Ascending aorta (tissue), 2 donors: ENCODE data around the gene PDZRN4. TPM values are rescaled to one million over a fixed set of nuclear protein-coding genes. Genes with fewer than 3 reads are reported as not detected.

Source experiments
- DNase-seq, 2 donors: peaks; one replicate each; pipeline ENCODE4 v3.0.0-alpha.2; 2019; ENCODE audit warnings: low spot score in 2 of 2
- H3K27ac ChIP-seq, 2 donors: fragments of 200-600 bp; sonication (generic); one replicate each; pipeline ENCODE4 v1.5.1; 2016 to 2017; ENCODE audit warnings: mild to moderate bottlenecking in 1 of 2
- H3K27me3 ChIP-seq: fragments of 200-600 bp; sonication (generic); one replicate; pipeline ENCODE4 v1.5.1; 2017
- H3K36me3 ChIP-seq, 2 donors: fragments of 200-600 bp; sonication (generic); one replicate each; pipeline ENCODE4 v1.5.1; 2016
- H3K4me1 ChIP-seq, 2 donors: fragments of 200-600 bp; sonication (generic); one replicate each; pipeline ENCODE4 v1.5.1; 2016 to 2017; ENCODE audit warnings: mild to moderate bottlenecking in 1 of 2
- H3K4me3 ChIP-seq, 2 donors: fragments of 200-600 bp; sonication (generic); one replicate each; pipeline ENCODE4 v1.5.1; 2016 to 2017; ENCODE audit warnings: mild to moderate bottlenecking in 1 of 2
- H3K9me3 ChIP-seq, 2 donors: fragments of 200-600 bp; sonication (generic); one replicate each; pipeline ENCODE4 v1.5.1; 2016
- CTCF ChIP-seq, 3 experiments: fragments of 200-600 bp in 2 of 3; fragments of 450-650 bp in 1 of 3; sonication (generic) in 2 of 3; IDR thresholded peaks; one replicate each; pipeline ENCODE4 v1.5.1; 2016 to 2019; ENCODE audit warnings: antibody characterized with exemption in 3 of 3, mild to moderate bottlenecking in 1 of 3, moderate library complexity in 1 of 3
- intact Hi-C: fragments of 100-400 bp; cut with DNase I; formaldehyde crosslinking; loops from one replicate; pipeline ENCODE4 v1.15.1; 2023
- total RNA-seq: library from RNA; depleted of rRNA; stranded (reverse); fragments of >200 nt; gene quantifications from one replicate; pipeline ENCODE4 v1.1.0, GENCODE V29; 2016

The PDZRN4 gene
- total RNA-seq, 1 donor from 2014 or later: 1.3 TPM

DNA sequence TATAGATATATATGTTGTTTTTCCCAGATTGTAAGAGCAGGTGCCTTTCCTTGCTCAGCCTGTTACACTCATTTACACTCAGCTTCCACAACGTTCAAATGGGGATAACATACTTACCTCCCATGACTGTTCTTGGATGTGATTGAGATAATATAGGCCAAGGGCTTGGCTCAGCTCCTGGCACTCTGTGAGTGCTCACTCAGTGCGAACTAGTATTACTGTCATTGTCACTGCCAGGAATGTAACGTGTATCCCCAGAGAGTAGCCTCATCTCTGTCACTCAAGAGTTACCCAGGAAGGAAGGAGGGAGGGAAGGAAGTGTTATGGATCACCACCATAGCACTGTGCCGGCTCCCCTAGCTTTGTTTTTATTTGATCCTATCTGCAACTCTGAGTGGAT, 307.9 kb downstream of the PDZRN4 start:
- Histone ChIP-seq H3K27me3 (no peaks in the 10 kb centered on the region), H3K4me3 (no peak overlapping the region), H3K4me1 (no peaks in the 10 kb centered on the region), H3K36me3 (no peaks in the 10 kb centered on the region), H3K27ac (no peak overlapping the region), H3K9me3 (no peaks in the 10 kb centered on the region)
- TF ChIP-seq CTCF (IDR thresholded peaks at IDR 0.05): no peak
- intact Hi-C loops: no loop called here
- no peak for DNase-seq

DNA sequence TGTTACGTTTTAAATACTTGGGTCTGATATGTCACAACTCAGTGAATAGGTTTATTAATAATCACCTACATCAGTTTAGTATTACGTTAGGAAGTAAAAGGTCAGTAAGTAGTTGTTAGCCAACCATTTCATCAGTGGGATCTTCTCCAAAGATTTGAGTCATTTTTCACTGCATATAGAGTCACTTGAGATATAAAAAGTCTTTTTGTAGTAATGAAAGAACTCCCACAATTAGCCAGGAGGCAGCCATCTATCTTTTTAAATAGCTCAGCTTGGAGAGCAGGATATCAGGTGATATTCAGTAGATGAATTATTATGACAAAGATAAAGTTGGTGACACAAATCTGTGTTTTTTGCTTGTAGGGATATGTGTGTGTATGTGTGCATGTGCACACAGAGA, 309.3 kb downstream of the PDZRN4 start:
- intact Hi-C loops: no loop called here
- no peak for TF ChIP-seq CTCF (IDR thresholded peaks at IDR 0.05)
- H3K4me3 ChIP-seq: no peak overlapping the region
- no peaks in the 10 kb centered on the region for H3K9me3 ChIP-seq
- H3K27me3 ChIP-seq: no peaks in the 10 kb centered on the region
- H3K27ac ChIP-seq: no peak overlapping the region
- H3K4me1 ChIP-seq: no peaks in the 10 kb centered on the region
- DNase-seq: no peak
- no peaks in the 10 kb centered on the region for H3K36me3 ChIP-seq

GRCh38 chr12:41504976-41505375, 316.9 kb downstream of the PDZRN4 start:
- intact Hi-C loops: no loop called here
- TF ChIP-seq CTCF (IDR thresholded peaks at IDR 0.05): no peak
- Histone ChIP-seq H3K4me1 (no peaks in the 10 kb centered on the region), H3K4me3 (no peak overlapping the region), H3K9me3 (no peaks in the 10 kb centered on the region), H3K36me3 (peaks cover 0 to 3% of the 10 kb centered on the region in 2 donors), H3K27ac (no peak overlapping the region), H3K27me3 (no peaks in the 10 kb centered on the region)
- DNase-seq: no peak

DNA sequence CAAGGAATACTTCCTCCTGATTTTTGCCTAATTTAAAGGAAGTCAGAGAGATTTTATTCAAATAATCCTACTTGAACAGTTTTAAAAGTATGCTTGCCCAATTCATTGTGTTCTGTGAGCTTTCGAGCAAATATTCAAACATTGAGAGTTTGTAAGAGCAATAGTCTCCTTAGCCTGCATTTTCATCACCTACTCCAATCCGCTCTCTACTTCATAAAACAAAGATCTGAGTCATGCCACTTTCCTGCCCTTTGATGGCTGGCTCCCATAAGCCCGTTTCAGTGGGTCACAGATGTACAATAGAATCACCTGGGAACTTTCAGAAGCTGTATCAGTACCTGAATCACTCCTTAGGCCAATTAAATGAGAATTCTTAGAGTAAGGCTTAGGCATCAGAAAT, 319.2 kb downstream of the PDZRN4 start:
- no peak for DNase-seq
- intact Hi-C loops: no loop called here
- Histone ChIP-seq H3K27me3 (no peaks in the 10 kb centered on the region), H3K36me3 (peaks cover 0 to 3% of the 10 kb centered on the region in 2 donors), H3K4me1 (no peaks in the 10 kb centered on the region), H3K4me3 (no peak overlapping the region), H3K27ac (no peak overlapping the region), H3K9me3 (no peaks in the 10 kb centered on the region)
- no peak for TF ChIP-seq CTCF (IDR thresholded peaks at IDR 0.05)

DNA sequence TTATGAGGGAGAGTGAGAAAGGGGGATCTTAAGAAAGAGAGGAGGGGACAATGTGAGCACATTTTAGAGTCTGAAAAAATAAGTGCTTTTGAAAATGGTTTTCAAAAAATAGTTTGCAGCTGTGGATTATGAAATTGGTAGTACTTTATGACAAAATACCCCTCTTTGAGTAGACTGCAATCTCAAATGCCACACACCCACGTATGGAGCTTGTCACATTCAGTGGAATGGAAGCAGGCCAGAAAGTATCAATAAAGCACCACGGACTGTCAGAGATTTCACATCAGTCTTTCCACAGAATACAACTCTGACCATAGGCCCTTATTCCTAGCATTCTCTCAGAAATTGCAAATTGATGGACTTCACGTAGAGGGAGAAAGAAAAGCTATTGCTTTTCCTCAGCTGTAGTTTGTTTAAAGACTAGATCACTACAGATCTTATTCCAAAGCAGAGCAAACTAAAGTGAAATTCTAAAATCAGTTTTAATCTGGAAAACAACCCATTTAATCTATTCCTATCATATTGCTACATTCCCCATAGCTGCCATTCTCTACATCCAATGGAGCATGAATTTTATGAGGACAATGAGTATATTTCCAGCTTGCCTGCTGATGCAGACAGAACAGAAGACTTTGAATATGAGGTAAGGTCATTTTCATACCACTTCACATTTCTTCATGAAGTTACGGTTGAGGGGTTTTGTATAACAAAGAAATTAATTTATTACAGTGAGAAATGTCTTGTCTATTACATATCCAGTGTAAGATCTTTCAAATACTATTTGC, 321.3 kb downstream of the PDZRN4 start:
- H3K27me3 ChIP-seq: no peaks in the 10 kb centered on the region
- intact Hi-C loops: no loop called here
- H3K4me3 ChIP-seq: no peak overlapping the region
- no peak for TF ChIP-seq CTCF (IDR thresholded peaks at IDR 0.05)
- no peaks in the 10 kb centered on the region for H3K9me3 ChIP-seq
- no peak for DNase-seq
- H3K4me1 ChIP-seq: no peaks in the 10 kb centered on the region
- H3K36me3 ChIP-seq: peaks cover 0 to 3% of the 10 kb centered on the region in 2 donors
- no peak overlapping the region for H3K27ac ChIP-seq
